Measurements from ENCODE around the gene IGFBP5. TPM values are rescaled to one million over a fixed set of nuclear protein-coding genes. Genes with fewer than 3 reads are reported as not detected.

The IGFBP5 gene
- polyA plus RNA-seq, 3 donors = not detected

DNA sequence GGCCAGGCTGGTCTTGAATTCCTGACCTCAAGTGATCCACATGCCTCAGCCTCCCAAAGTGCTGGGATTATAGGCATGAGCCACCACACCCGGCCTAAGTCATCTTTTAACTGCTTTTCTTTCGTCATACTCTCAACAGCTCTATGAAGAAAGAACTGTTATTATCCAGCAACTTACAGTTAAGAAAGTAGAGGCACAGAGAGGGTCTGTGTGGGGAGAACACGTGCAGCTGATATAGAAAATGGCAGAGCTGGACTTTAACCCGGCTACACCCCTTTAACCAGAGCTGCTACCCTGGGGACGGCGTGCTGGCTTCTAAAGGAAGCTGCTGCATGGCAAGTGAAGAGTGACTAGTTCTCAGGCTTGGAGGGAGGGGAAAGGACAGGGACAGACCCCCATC, 36.6 kb downstream of the IGFBP5 start:
- Histone ChIP-seq H3K9me3 (replicated peaks in 1 of 2; ENCODE audit: control insufficient read depth in 1 of 2, insufficient read depth in 1 of 2, low read length in 2 of 2) (no peaks in the 10 kb centered on the region), H3K9ac (ENCODE audit: insufficient read depth, low read length, poor library complexity, severe bottlenecking) (peak overlapping the region; percentile 1), H3K79me2 (ENCODE audit: insufficient read depth, low read length) (no peaks in the 10 kb centered on the region), H4K20me1 (ENCODE audit: insufficient read depth, low read length) (no peaks in the 10 kb centered on the region), H3K36me3 (replicated peaks in 1 of 2; ENCODE audit: control insufficient read depth in 1 of 2, insufficient read depth in 2 of 2, low read length in 2 of 2) (no peaks in the 10 kb centered on the region), H3K4me3 (replicated peaks in 1 of 3; ENCODE audit: low read depth in 2 of 3, low read length in 3 of 3) (no peak overlapping the region), H3K27ac (ENCODE audit: low read depth in 1 of 2, low read length in 2 of 2) (no peak overlapping the region), H3K27me3 (ENCODE audit: control insufficient read depth in 2 of 2, insufficient read depth in 2 of 2, low read length in 2 of 2) (no peaks in the 10 kb centered on the region), H3K4me1 (ENCODE audit: control insufficient read depth in 1 of 2, insufficient read depth in 2 of 2, low read length in 2 of 2) (no peaks in the 10 kb centered on the region), H2AFZ (ENCODE audit: insufficient read depth, low read depth, low read length, poor library complexity, severe bottlenecking) (no peak overlapping the region), H3K4me2 (replicated peaks; ENCODE audit: extremely low read depth, low read length, poor library complexity, severe bottlenecking) (no peak overlapping the region)
- Mint-ChIP-seq H3K4me3 (no peak overlapping the region), H3K36me3 (no peaks in the 10 kb centered on the region), H3K27ac (peak overlapping the region in 2 of 7 donors; percentile 5 to 46), H3K9me3 (no peaks in the 10 kb centered on the region), H3K4me1 (no peaks in the 10 kb centered on the region), H3K27me3 (ENCODE audit: low read depth in 3 of 3) (peaks cover 0 to 4% (median 0%) of the 10 kb centered on the region in 3 donors)
- WGBS (ENCODE audit: insufficient coverage) = no CpG with 5 or more reads among the region's 6 CpGs
- no peak for DNase-seq
- TF ChIP-seq, protein P1, sequence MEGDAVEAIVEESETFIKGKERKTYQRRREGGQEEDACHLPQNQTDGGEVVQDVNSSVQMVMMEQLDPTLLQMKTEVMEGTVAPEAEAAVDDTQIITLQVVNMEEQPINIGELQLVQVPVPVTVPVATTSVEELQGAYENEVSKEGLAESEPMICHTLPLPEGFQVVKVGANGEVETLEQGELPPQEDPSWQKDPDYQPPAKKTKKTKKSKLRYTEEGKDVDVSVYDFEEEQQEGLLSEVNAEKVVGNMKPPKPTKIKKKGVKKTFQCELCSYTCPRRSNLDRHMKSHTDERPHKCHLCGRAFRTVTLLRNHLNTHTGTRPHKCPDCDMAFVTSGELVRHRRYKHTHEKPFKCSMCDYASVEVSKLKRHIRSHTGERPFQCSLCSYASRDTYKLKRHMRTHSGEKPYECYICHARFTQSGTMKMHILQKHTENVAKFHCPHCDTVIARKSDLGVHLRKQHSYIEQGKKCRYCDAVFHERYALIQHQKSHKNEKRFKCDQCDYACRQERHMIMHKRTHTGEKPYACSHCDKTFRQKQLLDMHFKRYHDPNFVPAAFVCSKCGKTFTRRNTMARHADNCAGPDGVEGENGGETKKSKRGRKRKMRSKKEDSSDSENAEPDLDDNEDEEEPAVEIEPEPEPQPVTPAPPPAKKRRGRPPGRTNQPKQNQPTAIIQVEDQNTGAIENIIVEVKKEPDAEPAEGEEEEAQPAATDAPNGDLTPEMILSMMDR (IDR thresholded peaks at IDR 0.05) = no peak
- intact Hi-C loops (cut with micrococcal nuclease) = no loop called here

DNA sequence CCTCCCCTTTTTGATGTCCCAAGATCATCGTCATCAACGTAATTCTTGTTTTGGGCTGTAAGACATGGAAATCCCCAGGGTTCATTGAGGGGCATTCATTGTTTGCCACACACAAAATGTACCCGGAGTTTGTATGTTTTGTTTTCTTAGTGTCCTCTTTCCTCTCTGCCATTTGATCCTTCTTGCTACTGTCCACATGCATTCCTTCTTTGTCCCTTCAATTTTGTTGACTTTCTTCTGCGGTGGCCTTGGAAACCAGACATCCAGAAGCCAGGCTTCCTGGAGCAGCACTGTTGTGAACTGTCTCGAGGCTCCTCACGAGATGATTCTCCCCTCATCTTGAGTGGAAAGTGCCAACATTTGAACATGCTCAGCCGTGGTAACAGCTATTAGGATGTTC, 37.4 kb downstream of the IGFBP5 start:
- H3K27me3 Mint-ChIP-seq (ENCODE audit: low read depth in 3 of 3) = peaks cover 0 to 4% (median under 1%) of the 10 kb centered on the region in 3 donors
- H3K36me3 Mint-ChIP-seq = no peaks in the 10 kb centered on the region
- no peak overlapping the region for H3K4me3 Mint-ChIP-seq
- Histone ChIP-seq H2AFZ (ENCODE audit: insufficient read depth, low read depth, low read length, poor library complexity, severe bottlenecking) (no peak overlapping the region), H3K27ac (ENCODE audit: low read depth in 1 of 2, low read length in 2 of 2) (no peak overlapping the region), H3K36me3 (replicated peaks in 1 of 2; ENCODE audit: control insufficient read depth in 1 of 2, insufficient read depth in 2 of 2, low read length in 2 of 2) (no peaks in the 10 kb centered on the region), H3K4me1 (ENCODE audit: control insufficient read depth in 1 of 2, insufficient read depth in 2 of 2, low read length in 2 of 2) (no peaks in the 10 kb centered on the region), H3K9ac (ENCODE audit: insufficient read depth, low read length, poor library complexity, severe bottlenecking) (no peak overlapping the region), H3K9me3 (replicated peaks in 1 of 2; ENCODE audit: control insufficient read depth in 1 of 2, insufficient read depth in 1 of 2, low read length in 2 of 2) (no peaks in the 10 kb centered on the region), H3K4me2 (replicated peaks; ENCODE audit: extremely low read depth, low read length, poor library complexity, severe bottlenecking) (no peak overlapping the region), H4K20me1 (ENCODE audit: insufficient read depth, low read length) (no peaks in the 10 kb centered on the region), H3K27me3 (ENCODE audit: control insufficient read depth in 2 of 2, insufficient read depth in 2 of 2, low read length in 2 of 2) (no peaks in the 10 kb centered on the region), H3K4me3 (replicated peaks in 1 of 3; ENCODE audit: low read depth in 2 of 3, low read length in 3 of 3) (no peak overlapping the region), H3K79me2 (ENCODE audit: insufficient read depth, low read length) (no peaks in the 10 kb centered on the region)
- intact Hi-C loops (cut with micrococcal nuclease) = no loop called here
- 96% methylated on average over 3 of the region's 7 CpGs for WGBS (ENCODE audit: insufficient coverage)
- no peaks in the 10 kb centered on the region for H3K9me3 Mint-ChIP-seq
- TF ChIP-seq, protein P1 (IDR thresholded peaks at IDR 0.05) = no peak
- no peaks in the 10 kb centered on the region for H3K4me1 Mint-ChIP-seq
- no peak overlapping the region for H3K27ac Mint-ChIP-seq
- no peak for DNase-seq

Data from CD14-positive monocyte (primary cell).